CD4-positive, alpha-beta T cell treated with Interleukin-15 for 4 hours (primary cell): Measurements from ENCODE around the gene DAPK1.
"Not testable (repeated sequence)": the region's sequence is repeated elsewhere in the genome, so short reads cannot be mapped to it uniquely, and the experiment has no call there.

ENCODE experiments used
- DNase-seq: peaks from one replicate; pipeline ENCODE4 v3.0.0-alpha.2; 2020; ENCODE audit warnings: low spot score

Gene DAPK1

DNA sequence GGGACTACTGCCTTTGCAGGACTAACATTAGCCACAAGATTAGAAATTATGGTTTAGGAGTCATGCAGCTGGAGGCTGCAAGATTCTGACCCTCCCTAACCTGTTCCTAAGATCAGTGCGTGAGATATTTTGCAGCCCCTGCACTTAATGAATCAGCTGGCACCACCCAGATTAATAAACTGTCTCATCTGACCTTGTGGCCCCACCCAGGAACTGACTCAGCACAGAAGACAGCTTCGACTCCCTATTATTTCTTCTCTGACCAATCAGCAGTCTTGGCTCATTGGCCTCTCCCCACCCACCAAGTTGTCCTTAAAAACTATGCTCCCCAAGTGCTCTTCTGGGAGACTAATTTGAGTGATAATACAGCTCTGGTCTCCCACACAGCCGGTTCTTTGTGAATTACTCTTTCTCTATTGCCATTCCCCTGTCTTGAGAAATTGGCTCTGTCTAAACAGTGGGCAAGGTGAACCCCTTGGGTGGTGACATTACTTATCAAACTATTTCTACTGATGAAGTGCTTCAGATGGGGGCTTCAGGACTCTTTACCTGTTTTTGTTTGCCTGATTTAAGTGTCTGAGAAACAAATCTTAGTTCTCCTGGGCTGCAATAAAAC lies 245.3 kb downstream of the DAPK1 start:
- no peak for DNase-seq

DNA sequence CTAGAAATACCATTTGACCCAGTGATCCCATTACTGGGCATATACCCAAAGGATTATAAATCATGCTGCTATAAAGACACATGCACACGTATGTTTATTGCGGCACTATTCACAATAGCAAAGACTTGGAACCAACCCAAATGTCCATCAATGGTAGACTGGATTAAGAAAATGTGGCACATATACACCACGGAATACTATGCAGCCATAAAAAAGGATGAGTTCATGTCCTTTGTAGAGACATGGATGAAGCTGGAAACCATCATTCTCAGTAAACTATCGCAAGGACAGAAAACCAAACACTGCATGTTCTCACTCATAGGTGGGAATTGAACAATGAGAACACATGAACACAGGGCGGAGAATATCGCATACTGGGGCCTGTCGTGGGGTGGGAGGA lies 246.6 kb downstream of the DAPK1 start:
- DNase-seq: not testable (repeated sequence)

GRCh38 chr9:87746186-87746585 lies 248.5 kb downstream of the DAPK1 start:
- no peak for DNase-seq

DNA sequence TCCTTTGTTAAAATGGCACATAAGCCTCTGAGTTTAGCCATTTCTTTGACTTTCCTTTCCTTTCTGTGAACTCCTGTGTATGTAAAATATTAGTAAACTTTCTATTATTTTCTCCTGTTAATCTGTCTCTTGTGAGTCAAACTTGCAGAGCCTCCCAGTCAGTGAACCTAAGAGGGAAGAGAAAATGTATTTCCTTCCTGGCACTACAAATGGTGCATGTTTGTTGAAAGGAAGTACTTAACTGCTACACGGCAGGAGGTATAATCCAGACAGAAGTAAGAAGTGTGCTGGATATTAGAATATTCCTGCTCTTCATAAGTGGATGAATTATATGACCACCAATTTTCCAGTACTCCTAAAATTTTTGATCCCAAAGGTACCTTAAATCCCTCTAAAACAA lies 251.2 kb downstream of the DAPK1 start:
- no peak for DNase-seq

GRCh38 chr9:87749335-87750035 lies 251.8 kb downstream of the DAPK1 start:
- DNase-seq: no peak

DNA sequence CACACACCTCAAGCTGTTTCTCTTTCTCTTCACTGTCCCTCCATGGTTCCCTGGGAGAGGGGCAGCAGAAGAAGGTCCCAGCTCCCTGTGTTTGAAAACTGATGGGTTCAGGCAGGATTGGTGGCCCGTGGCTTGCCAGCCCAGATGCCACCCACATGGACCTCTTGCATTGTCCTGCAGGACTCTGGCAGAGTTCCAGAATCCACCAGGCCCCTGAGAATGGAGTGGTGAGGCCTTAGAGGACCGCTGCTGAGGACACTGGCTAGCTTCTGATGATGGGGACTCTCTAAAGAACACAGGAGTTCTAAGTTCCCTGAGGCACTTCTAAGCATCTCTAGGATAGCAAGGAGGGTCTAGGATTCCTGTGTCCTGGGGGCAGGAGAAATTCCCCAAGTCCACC lies 253.1 kb downstream of the DAPK1 start:
- no peak for DNase-seq

GRCh38 chr9:87751423-87751822 lies 253.8 kb downstream of the DAPK1 start:
- DNase-seq: no peak

GRCh38 chr9:87751868-87752267 lies 254.2 kb downstream of the DAPK1 start:
- DNase-seq: no peak

DNA sequence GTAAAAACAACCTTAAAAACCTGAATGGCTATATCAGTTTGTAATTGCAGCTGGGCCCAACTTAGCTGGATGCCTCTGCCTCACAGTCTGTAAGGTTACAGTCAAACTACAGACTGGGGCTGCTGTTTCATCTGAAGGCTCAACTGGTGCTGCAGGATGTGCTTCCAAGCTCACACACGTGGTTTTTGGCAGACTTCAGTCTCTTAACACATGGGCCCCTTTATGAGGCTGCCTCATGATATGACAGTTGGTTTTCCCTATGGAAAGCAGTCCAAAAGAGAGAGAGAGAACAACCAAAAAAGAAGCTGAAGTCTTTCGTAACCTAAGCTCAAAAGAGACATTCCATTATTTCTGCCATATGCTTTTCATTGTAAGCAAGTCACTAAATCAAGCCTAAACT lies 255.6 kb downstream of the DAPK1 start:
- DNase-seq: no peak
